AG04450 (cell line): Measurements from ENCODE around the gene MYADML2. TPM values are rescaled to one million over a fixed set of nuclear protein-coding genes. Genes with fewer than 3 reads are reported as not detected.
A peak's percentile ranks its signal among the peaks of the same experiment; 100 is the strongest.

ENCODE experiments used
- CTCF ChIA-PET: fragments of 300-600, 350-600 bp; formaldehyde crosslinking; extraction: SDS; loops from one replicate; lab custom pipeline; 2022; ENCODE audit warnings: antibody characterized with exemption, inconsistent platforms; lab: Charles Lee
- POLR2A ChIA-PET: fragments of 350-600 bp; formaldehyde crosslinking; extraction: SDS; loops from one replicate; lab custom pipeline; 2021; ENCODE audit warnings: antibody characterized with exemption, inconsistent platforms; lab: Yijun Ruan, JAX
- DNase-seq: peaks from one replicate; pipeline ENCODE4 v3.0.0-alpha.2; 2011; ENCODE audit warnings: low read depth, low spot score
- H3K27ac ChIP-seq: one replicate; pipeline ENCODE4 v1.5.1; 2012; ENCODE audit warnings: low read depth, low read length, control low read depth
- H3K27me3 ChIP-seq: one replicate; pipeline ENCODE4 v1.6.0; 2012; ENCODE audit warnings: low read length; ENCODE audit not compliant: control insufficient read depth, insufficient read depth
- H3K4me3 ChIP-seq: 2 replicates; pipeline ENCODE4 v1.5.1; 2011; ENCODE audit warnings: mild to moderate bottlenecking, low read depth, low read length, control low read depth
- H3K9me3 ChIP-seq: 2 replicates; pipeline ENCODE4 v1.5.1; 2012; ENCODE audit warnings: low read length; ENCODE audit not compliant: control insufficient read depth, insufficient read depth
- polyA plus RNA-seq: library from polyadenylated mRNA; depleted of rRNA; stranded (reverse); fragments of >200 nt; gene quantifications from 2 replicates; pipeline ENCODE4 v1.2.3, GENCODE V29; 2011
- TF ChIP-seq, protein P1 (sequence below): IDR thresholded peaks from 2 replicates; pipeline ENCODE4 v1.5.1; 2011; ENCODE audit warnings: low read depth, low read length, control low read depth, inconsistent platforms

The MYADML2 gene
- polyA plus RNA-seq, 1 experiment: not detected

DNA sequence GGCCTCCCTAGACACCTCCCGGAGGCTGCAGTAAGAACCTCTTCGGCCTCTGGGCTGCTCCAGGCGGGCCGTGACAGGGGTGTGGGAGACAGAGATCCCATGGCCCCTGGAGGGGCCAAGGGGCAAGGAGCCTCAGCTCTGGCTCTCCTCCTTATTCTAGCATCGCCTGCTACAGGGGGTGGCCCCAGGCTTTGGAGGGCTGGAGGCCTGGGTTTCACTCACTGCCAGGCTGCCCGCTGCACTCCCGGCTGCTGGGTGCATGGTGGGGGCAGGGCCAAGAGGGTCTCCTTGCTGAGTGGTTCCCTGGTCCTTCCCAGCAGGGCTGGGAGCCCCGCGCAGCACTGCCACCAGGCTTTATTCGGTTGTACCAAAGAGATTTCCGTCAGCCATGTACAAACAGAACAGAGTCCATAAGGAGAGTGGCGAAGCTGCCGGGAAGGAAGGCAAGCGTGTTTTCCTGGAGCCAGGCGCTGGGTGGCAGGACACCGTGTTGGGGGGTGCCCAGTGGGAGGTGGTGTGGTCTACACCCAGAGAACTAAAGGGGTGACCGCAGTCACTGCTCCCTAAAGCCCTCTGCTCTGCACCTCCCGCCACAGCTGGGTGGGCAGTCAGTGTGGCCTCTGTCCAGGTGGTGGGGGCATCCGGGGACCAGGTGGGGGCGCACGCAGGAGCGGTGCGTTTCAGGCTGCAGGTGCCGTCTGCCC, 43.0 kb downstream of the MYADML2 start:
- no peaks in the 10 kb centered on the region; the same call in 1 of the 2 replicates for H3K9me3 ChIP-seq
- POLR2A ChIA-PET: interaction anchor here (1.1 kb wide), 1 partner anchor 22 kb away, joined by 3 read pairs; no protein-coding TSS in a partner anchor
- H3K4me3 ChIP-seq: no peak overlapping the region
- CTCF ChIA-PET: no interaction called here
- TF ChIP-seq, protein P1, sequence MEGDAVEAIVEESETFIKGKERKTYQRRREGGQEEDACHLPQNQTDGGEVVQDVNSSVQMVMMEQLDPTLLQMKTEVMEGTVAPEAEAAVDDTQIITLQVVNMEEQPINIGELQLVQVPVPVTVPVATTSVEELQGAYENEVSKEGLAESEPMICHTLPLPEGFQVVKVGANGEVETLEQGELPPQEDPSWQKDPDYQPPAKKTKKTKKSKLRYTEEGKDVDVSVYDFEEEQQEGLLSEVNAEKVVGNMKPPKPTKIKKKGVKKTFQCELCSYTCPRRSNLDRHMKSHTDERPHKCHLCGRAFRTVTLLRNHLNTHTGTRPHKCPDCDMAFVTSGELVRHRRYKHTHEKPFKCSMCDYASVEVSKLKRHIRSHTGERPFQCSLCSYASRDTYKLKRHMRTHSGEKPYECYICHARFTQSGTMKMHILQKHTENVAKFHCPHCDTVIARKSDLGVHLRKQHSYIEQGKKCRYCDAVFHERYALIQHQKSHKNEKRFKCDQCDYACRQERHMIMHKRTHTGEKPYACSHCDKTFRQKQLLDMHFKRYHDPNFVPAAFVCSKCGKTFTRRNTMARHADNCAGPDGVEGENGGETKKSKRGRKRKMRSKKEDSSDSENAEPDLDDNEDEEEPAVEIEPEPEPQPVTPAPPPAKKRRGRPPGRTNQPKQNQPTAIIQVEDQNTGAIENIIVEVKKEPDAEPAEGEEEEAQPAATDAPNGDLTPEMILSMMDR: no peak
- no peak overlapping the region for H3K27ac ChIP-seq
- DNase-seq: no peak
- H3K27me3 ChIP-seq: no peaks in the 10 kb centered on the region

DNA sequence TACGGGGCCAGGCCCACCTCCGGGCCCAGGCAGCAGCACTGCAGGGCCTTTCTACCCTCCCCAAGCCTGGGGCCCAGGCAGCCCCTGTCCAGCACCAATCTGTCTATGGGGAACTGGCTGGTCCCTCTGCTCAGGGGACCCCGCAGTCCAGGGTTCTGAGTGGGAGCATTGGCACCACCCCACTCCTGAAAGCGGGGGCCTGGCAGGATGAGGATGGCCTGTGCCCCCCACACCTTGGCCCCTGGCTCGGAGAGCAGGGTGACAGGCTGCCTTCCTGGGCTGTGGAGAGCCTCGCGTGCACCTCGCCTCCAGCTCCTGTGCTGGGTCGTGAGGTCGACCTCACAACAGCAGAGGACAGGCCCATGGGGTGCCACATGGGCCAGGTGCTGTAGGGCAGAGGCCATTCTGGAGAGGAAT, 43.6 kb downstream of the MYADML2 start:
- H3K27ac ChIP-seq: no peak overlapping the region
- no peaks in the 10 kb centered on the region for H3K27me3 ChIP-seq
- no peak for DNase-seq
- ChIA-PET CTCF (no interaction called here), POLR2A (interaction anchor here (1.1 kb wide), 1 partner anchor 23 kb away, joined by 3 read pairs; no protein-coding TSS in a partner anchor)
- H3K9me3 ChIP-seq: no peaks in the 10 kb centered on the region; the same call in 1 of the 2 replicates
- TF ChIP-seq, protein P1: no peak
- H3K4me3 ChIP-seq: no peak overlapping the region

DNA sequence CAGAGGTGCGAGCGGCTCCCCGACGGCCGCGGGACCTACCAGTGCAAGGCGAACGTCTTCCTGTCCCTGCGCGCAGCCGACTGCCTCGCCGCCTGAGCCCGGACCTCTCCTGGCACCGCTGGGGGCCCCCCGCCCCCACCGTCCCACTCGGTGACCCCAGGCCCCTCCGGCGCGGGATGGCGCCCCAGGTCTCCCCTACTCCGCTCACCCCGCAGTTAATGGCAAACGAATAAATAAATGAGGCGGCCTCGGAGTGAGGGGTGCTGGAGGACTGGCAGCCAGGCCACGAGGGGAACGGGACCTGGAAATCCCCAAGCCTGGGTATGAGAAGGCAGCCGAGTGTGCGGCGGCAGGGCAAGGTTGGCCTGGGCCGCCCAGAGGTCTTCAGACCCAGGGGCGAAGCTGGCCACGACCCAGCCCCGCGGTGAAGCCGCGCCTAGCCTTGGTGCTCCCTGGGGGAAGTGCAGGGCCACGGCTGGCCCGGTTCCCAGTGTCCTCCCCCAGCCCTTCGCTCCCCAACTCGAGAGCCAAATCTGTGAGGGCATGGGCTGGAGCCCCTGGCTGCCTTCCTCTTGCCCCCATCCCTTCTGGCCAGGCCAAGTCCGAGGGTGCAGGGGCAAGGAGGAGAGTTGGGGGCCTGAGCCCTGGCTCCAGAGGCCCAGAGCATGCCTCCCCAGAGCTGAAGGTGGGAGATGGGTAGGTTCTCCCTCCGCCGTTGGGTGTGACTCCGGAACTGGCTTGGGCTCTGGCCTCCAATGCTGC, 44.2 kb downstream of the MYADML2 start:
- TF ChIP-seq, protein P1: no peak
- H3K4me3 ChIP-seq: peak overlapping the region; percentile 38; the same call in 1 of the 2 replicates
- H3K27me3 ChIP-seq: no peaks in the 10 kb centered on the region
- H3K9me3 ChIP-seq: no peaks in the 10 kb centered on the region; the same call in 1 of the 2 replicates
- no peak for DNase-seq
- POLR2A ChIA-PET: interaction anchor here (1.1 kb wide), 1 partner anchor 24 kb away, joined by 3 read pairs; no protein-coding TSS in a partner anchor
- CTCF ChIA-PET: no interaction called here
- H3K27ac ChIP-seq: no peak overlapping the region

DNA sequence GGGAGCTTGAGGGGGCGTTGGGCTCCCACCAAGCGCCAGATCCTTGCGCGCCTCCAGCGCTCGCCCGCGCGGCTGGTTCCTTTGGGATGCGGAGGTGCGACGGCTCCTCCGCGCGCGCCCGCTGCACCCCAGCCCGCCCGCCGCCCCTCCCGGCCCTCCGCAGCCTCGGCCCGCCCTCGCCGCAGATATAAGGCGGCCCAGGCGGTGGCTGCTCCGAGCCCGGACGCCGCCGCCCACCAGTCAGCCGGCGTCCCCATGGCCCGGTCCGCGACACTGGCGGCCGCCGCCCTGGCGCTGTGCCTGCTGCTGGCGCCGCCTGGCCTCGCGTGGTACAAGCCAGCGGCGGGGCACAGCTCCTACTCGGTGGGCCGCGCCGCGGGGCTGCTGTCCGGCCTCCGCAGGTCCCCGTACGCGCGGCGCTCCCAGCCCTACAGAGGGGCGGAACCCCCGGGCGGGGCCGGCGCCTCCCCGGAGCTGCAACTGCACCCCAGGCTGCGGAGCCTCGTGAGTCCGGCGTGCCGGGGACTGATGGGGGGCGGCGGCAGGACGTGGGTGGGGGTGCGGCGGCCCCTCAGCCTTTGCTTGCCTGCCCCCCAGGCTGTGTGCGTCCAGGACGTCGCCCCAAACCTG, 44.9 kb downstream of the MYADML2 start, which contains the start of gene NPB:
Gene NPB (plus strand): TSS at position 216 of the 630 bp plus-strand sequence. CDS start 40 bp downstream, at position 256.
- ChIA-PET CTCF (no interaction called here), POLR2A (no interaction called here)
- no peak for DNase-seq
- H3K9me3 ChIP-seq: no peaks in the 10 kb centered on the region; the same call in 1 of the 2 replicates
- peak within 1 kb of the TSS; percentile 38 for H3K4me3 ChIP-seq
- TF ChIP-seq, protein P1: no peak
- H3K27ac ChIP-seq: no peak within 1 kb of the TSS
- H3K27me3 ChIP-seq: no peaks in the 10 kb centered on the region
